HUDEP-2 (cell line): ENCODE results near the gene AFAP1L2.

Experiments used
- DNase-seq, 76 experiments: peaks; one replicate each; lab custom pipeline; 2025; ENCODE audit not compliant: unreplicated experiment in 76 of 76; lab: John Stamatoyannopoulos, UW

The AFAP1L2 gene

DNA sequence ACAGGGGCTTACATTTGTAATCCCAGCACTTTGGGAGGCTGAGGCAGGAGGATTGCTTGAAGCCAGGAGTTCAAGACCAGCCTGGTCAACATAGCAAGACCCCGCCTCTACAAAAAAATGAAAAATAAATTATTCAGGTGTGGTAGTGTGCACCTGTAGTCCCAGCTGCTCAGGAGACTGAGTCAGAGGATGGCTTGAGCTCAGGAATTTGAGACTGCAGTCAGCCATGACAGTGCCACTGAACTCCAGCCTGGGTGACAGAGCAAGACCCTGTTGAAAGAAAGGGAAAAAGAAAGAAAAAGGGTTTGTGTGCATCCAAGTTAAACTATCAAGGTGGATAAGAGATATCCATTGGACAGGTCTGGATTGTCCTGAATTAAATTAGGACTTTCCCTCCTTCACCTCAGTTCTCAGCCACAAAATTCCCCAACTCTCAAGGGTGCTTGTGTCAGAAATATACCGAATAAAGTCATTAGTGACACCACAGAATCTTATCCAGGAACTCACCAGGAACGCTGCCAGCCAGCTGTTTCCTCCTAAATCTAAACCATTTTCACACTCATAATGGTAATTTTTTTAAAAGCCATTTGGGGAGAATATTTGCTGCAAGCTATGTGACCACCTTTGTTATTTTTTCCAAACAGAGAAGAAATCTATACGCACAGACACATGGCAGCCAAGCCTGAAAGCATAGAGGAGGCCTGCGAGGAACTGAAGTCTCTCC lies 12.0 kb downstream of the AFAP1L2 start:
- no peak for DNase-seq

DNA sequence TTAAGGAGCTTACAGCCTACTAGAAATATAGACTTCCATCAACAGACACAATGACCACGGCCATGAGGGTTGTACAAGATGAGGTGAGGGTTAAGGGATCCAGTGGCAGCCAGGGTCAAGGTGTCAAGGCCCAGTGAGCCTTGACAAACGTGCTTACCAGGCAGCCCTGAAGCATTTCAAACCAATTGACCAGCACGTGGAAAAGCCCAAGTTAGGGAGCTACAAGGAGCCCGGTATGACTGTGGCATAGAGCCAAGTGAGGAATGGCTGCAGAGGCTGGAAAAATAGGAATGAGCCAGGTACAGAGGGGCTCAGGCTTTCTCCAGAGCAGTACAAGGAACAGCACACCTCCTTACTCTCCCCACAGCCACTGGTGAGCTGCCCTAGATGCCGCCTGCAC lies 12.7 kb downstream of the AFAP1L2 start:
- no peak for DNase-seq

DNA sequence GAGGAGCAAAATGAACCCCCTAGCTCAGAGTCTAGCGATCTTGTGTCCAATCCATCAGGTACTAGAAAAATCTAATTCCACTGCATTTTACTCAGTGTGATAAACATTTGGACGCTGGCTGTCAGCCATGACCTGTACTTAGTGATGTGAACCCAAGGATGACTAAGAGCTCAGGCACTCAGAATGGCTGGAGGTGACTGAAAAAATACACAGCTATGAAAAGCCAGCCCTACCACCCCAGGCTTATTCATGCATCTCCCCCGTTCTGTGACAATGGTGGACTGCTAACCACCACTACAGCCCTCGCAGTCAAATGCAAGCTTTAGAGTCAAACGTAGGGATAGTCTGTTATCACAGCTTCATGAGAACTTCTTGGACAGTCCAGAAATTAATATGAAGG lies 14.9 kb downstream of the AFAP1L2 start:
- DNase-seq = no peak

DNA sequence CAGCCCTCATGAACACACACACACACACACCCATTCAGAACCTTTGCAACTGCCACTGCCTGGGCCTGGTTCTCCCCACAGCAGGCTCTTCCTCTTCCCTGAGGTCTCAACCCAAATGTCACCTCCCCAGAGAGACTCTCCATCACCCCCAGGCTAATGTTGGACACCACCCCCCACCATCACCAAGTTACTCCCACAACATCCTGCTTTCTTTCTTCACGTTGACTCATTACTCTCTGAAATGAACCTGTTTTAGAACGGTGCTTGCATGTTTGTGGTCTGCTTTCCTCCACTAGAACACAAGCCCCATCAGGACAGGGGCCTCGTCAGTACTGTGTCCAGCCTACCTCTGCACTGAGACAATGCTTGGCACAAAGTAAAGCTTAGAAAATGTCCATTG lies 16.0 kb downstream of the AFAP1L2 start:
- DNase-seq = no peak

DNA sequence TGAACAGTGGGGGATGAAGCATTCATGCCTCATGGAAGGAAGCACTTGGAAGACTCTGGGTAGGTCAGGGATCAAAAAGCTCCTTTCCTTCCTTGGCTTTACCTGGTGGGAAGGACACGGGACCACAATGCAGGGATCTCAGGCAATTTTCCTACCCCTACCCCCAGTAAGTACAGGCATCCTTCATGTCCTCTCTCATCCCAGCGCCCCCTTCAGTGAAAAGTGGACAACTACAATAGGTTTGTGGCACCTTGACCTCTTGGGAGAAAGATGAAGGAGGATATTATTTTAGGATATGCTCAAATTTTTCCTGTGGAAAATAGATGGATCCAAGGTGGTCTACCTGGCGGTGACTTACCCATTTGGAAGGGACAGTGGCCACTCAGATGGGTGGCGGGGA lies 16.5 kb downstream of the AFAP1L2 start:
- DNase-seq = no peak

DNA sequence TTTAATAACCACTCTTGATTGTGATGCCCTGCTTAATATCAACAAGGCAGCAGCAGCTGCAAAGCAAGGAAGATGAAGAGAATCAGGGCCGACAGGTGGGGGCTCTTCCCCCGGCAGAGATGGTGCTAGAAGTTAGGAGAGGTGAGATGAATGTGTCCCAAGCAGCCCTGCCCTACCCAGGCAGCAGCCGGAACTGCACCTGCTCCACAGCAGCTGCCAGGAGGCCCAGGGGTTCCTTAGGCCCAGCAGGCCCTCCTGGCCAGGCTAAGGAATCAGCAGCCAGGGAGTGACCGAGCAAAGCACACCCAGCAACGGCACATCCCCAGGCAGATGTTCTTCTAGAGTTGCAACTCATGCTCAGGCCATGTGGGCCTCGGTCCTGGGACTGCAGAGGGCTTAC lies 17.9 kb downstream of the AFAP1L2 start:
- DNase-seq = no peak

DNA sequence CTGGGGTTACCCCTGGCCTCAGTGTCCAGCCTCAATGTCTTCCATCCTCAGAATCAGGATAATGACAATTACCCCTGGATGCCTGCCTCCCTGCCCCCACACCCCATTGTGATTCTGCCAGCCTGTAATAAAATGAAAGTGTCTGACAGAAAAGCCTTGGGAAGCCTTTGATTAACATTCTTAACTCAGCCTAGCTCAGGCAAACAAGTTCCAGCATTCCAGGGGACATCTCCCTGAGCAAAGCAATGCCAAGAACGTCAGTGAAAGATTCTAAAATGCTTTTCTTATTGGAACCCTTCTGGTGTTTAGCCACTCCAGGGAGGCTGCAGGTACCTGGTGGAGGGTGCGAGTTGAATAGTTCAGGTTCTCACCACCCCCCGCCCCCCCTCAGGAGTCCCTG lies 18.7 kb downstream of the AFAP1L2 start:
- no peak for DNase-seq

DNA sequence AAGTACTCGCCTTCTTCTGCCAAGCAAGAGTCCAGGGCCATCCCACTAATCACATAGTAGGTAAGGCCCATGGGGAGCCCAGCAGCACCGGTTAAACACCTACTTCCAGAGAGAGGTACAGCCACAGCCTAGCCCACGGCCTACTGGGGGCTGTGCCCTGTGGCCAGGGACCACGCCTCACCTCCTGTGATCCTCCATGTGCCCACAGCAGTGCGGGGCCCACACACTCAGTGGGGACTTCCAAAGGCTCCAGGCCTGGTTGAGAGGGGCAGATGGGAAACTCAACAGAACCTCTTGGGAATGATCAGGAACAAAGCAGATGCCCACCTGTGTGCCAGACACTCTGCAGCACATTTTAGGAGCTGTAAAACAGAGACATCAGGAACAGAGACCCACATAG lies 19.7 kb downstream of the AFAP1L2 start:
- no peak for DNase-seq

DNA sequence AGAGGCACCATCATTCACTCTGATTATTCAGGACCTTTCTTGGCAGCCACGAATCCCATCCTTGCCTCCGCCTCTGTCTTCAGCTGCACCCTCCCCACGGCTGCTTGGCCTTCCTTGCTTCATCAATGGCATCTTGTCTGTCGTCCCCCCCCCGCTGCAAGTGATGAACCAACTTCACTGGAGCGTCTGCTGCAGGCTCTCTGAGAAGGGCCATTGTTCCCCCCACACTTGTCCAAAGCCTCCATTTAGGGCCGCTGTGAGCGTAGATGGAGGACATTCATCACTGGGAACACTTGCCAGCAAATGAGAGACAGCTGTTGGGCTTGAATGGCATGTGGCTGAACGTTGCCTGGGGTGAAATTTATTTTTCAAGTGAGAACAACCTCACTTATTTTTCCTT lies 20.1 kb downstream of the AFAP1L2 start:
- no peak for DNase-seq

DNA sequence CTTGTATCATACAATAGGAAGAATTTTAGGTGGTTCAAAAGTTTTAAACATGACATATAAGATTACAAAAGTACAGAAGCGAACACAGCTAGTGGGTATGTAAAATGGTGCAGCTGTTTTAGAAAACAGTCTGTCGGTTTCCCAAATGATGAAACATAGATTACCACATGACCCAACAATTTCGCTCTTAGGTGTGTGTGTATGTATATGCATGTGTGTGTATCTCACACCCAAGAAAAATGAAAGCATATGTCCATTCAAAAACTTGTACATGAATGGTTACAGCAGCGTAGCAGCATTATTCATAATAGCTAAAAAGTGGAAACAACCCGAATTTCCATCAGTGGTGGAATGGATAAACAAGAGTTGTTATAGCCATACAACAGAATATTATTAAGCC lies 23.5 kb downstream of the AFAP1L2 start:
- no peak for DNase-seq

DNA sequence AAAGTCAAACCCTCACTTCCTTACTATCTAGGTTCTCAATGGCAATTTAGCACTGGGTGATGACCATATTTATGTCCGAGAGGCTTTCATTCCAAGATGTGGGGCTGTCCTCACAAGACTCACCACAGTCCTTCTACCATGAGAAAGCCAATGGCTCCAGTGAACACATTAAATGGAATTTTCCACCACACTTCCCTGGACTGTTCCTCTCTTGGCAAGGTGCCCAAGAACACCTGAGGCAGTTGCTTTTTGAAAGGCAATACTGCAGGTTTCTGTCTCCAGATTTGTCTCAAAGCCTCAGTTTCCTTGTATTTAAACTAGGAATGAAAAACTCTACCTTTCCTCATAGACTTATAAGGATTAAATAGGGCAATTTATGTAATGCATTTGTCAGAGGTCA lies 24.2 kb downstream of the AFAP1L2 start:
- DNase-seq = no peak

DNA sequence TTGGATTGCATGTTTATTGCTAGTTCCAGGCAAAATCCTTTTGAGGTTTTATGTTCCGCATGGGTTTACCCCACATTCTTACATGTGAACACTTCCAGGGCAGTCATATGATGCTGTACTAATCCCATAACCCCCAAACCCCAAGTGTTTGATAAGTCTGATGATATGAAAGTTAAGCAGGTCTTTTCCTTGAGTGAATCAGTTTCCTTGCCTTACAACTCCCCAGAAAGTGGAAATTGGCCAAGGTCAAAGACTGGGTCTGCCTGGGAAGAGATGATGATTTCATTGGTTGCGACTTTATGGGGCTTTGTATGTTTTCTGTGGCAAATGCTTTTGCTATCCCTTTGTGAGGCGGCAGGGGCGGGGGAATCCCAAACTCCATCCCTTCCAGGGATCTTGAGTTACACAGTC lies 24.7 kb downstream of the AFAP1L2 start:
- DNase-seq = no peak

DNA sequence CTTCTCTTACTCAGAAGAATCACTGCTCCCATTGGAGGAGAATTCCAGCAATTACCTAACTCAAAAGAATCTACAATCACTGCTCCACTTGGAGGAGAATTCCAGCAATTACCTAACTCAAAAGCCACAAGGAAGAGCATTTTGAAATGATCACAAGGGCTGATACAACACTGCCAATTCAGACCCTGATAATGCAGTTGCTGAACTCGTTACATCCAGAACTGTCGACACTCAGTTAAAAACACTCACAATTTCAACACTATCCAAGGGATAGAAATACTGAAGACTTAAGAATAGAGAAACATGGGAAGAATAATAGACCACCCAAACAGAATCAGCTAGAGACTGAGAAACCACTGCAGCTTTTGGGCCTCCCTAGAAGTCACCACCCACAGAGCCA lies 27.8 kb downstream of the AFAP1L2 start:
- DNase-seq = no peak

DNA sequence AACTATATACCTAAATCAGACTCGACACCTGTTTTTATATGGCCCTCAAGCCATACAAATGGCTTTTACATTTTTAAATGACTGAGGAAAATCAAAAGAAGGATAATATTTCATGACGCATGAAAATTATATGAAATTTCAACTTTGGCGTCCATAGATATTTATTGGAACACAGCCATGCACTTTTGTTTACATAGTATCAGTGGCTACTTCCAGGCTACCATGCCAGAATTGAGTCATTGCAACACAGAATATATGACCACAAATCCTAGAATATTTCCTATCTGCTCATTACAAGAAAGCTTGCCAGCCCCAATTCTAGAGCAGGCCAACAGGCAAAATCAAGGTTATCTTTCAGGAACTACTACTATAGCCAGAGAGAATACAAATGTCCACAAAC lies 29.3 kb downstream of the AFAP1L2 start:
- DNase-seq = no peak

DNA sequence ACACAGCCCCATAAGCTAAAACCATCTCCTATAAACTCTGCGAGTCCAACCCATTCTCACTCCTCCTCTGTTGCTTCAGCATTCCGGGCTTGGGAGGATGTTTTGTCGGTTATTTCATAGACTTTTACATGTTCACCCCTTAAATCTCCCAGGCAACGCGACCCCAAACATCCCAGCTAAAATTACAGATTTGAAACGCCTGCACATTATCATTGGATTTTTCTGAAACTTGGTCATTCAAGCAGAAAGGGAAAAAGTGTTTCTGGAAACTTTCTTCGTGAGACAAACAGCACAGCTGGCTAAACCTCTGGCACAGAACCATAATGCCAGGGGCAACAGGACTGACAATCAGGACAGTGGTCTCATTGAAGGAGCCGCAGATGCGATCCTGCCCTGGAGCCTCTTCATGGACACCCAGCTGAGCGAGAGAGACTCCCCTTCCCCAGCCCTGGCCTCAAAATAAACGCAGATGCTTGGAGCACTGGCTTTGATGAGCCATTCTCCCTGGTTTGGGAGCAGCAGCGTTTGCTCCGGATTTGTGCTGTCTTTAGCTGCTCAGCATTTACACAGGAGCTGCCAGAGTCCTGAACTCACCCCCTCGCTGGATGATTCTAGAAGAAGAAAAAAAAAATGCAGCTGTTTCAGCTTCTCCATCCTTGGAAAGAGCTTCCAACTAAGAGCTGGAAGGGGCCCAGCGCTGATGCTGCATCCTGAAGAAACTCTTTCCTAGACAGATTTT lies 30.1 kb downstream of the AFAP1L2 start:
- DNase-seq = no peak

DNA sequence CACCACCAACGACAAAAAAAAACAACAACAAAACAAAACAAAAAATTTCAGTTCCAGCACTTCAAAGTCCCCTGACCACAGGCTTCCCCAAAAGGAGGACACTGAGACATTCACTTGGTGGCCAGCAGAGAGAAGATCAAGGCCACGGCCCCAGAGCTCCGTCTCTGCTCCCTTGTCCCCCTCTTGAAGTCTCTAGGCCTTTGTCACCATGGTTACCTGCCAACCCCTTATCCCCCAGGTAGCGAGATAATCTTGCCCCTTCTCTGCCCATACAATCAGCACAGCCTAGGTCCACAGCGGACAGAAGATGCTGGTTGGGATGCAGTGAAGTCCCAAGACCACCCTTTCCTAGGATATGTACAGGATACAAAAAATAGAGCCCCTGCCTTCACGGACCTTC lies 30.7 kb downstream of the AFAP1L2 start:
- no peak for DNase-seq

DNA sequence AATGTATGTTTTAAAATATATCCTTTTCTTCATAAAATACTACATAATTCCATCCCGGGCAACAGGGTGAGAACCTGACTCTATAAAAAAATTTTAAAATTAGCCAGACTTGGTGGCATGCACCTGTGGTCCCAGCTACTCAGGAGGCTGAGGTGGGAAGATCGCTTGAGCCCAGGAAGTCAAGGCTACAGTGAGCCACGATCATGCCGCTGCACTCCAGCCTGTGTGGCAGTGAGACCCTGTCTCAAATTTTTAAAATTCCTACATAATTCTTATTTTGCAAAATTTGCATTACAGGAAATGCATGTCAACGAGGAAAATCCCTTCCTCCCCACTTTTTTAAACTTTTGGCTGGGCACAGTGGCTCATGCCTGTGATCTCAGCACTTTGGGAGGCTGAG lies 31.3 kb downstream of the AFAP1L2 start:
- no peak for DNase-seq

DNA sequence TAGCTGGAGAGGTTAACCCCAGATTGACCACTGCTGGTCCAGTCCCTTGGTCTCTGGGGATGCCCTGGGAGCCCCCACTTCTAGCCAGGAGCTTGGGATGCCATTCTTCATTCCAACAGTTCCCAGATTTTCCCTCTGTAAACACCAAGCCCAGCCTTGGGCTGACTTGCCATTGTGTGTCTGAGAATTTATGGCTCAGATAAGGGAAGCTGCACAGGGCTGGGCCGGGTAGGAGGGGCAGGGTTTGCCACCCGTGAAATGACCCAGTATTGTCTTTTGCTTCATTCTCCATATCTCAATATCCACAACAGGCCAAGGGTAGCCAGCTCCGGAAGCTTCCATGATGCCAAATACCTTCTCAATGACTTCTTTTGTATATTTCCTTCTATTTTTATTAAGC lies 32.1 kb downstream of the AFAP1L2 start:
- DNase-seq = no peak

DNA sequence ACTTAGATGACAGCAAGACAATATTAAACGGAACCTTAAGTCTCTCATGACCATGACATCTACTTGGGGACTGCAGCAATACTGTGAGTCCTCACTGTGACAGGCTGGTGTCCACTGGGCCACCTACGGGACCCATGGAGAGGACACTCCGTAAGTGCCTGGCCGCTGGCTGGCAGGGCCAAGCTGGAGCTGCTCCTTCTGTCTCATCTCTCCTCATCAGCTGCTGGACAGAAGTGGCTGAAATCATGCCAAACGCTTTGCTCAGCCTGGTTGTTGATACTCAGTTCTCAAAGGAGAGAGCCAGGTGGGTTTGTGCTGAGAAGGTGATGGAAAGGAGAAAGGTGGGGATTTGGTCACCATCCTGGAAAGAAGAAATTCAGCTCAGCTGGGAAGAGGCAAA lies 33.3 kb downstream of the AFAP1L2 start:
- DNase-seq = no peak

DNA sequence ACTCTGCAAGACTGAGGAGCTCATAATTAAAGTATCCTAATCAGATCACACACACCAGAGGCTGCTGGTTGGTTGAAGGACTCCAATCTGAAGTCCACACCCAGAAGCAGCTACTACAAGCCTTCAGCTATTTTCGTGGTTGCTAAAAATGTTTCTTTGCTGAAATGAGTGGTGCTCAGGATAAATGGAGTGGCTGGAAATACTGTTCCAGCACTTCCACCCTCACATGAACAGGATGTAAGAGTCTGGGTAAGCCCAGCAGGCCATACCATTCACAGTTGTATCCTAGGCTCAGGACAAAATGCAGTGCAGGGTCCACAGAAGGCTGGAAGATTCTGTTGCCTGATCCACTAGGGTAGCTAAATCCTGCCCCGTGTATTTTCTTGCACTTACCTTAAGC lies 34.1 kb downstream of the AFAP1L2 start:
- DNase-seq = no peak

DNA sequence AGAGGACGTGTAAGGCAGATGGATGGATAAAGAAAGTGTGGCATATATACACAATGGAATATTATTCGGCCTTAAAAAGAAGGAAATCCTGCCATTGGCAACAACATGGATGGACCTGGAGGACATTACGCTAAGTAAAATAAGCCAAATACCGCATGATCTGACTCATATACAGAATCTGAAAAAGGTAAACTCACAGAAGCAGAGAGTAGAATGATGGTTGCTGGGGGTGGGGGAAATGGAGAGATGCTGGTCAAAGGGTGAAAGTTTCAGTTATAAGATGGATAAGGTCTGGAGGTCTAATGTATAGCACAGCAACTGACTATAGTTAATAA lies 36.3 kb downstream of the AFAP1L2 start:
- DNase-seq = no peak

DNA sequence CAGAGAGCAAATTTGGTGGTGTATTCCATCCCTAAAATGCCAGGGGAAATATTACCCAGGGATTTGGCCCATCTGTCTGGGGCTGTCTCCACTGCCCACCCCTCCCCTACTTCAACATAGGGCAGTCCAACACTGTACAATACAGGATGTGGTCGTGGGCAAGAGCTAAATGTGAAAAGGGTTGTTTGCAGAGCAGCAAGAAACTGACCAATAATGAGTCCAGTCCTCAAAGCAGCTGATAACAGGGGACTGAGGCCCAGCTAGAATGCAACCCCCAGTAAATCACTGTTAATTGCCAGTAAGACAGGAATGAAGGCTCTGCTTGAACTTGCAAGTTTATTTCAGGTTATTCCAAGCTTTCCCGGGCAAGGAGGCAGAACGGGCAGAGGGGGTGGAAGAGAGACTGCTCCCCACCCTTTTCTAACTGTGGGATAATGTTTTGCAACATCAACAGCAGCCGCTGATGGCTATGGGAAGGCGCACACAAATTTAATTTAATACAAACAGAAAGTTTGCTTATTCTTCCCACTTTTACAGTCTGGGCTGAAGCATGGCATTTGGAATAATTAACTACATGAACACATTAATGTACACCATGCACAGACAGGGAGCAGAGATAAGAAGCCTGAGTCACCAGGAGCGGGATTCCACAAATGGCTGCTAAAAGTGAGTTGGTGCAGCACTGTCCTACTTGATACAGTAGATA lies 36.8 kb downstream of the AFAP1L2 start:
- no peak for DNase-seq
